GM19351 (cell line): Measurements from ENCODE around the gene CLEC16A.
"Not testable (repeated sequence)": the region's sequence is repeated elsewhere in the genome, so short reads cannot be mapped to it uniquely, and the experiment has no call there.

Experiments
- ATAC-seq: cut with Tn5 transposase; IDR thresholded peaks from one replicate; pipeline ENCODE4 v1.9.1; 2021; ENCODE audit warnings: mild to moderate bottlenecking, moderate library complexity; ENCODE audit not compliant: unreplicated experiment

CLEC16A gene

DNA sequence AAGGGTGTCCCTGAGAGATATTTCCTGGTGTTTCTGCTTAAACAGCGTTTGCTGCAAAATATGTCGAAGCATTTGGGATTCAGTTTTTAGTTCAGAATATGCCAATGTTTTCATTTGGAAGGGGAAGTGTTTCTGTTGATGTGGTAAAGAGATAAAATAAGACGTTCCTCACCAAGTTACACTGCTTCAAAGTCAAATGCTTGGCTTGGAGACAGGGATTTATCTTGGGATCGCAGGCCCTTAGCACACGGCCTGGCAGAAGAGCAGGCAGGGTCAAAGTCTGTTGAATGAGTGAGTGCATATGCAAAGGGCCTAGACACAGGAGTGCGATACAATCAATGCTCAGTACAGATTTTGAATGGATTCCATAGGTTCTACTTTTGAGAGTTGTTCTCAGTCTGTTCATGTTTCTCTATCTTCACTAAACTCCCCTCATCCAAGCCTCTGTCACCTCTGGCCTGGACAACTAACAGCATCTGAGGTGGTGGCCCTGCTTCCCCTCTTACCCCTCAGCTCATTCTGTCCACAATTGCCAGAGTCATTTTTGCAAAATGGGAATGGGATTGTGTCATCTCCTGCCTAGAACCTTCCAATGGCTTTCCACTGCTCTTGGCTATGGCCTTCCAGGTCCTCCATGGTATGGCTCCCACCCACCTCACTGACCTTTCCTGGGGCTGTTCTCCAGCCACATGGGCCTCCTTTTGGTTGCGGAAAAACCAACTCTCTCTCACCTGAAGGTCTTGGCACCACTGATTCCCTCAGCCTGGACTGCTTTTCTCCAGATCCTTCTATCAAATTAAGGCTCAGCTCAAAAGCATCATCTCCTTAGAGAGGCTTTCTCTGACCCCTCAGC lies 5.3 kb upstream of the CLEC16A start:
- ATAC-seq = no peak

DNA sequence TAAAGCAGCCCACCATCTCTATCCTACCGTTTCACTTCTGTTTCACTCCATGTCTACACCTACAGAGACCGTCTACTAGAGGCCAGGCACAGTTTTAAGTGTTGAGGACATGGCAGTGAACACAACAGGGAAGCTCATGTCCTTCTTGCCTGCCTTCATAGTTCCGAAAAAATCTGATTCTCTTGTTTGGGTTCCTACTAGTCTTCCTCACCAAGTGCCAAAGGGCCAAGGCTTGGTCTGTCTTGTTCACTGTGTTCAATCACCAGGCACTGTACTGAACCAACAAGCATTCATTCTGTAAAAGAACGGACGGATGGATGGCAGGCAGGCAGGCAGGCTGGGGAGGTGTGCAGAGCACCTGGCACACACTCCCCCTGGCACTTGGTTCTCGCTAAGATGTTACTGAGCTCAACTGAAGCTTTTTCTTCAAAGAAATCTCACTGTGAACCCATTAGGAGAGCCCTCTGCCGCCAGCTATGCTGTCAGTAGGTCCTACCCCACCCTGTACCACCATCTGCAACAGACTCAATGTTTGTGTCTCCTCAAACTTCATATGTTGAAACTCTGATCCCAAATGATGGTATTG lies 4.6 kb upstream of the CLEC16A start:
- no peak for ATAC-seq

DNA sequence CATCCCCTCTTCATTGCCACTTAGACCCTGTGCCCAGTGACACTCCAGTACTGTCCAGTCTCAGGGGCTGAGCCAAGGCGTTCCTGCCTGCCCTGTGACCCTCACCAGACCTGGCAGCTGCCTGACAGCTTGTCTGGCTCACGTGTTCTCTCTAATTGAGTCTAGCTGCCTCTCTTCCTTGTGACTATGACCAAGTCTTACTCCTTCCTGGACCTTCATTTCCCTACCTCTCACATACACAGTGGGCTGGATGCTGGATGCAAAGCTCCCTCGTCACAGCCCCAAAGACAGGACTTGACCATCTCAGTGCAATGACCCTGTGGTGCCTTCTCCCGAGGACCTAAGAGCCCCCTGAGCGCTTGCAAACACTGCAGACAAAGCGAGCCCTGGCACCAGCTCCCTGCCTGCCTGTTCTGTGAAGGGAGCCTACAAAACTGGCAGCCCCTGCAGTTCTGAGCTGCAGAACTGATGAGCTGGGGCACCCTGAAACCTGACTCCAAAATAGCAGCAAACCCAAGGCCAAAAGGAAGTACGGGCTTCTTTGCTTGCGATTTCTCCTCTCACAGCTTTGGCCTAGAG lies 3.8 kb upstream of the CLEC16A start:
- no peak for ATAC-seq

DNA sequence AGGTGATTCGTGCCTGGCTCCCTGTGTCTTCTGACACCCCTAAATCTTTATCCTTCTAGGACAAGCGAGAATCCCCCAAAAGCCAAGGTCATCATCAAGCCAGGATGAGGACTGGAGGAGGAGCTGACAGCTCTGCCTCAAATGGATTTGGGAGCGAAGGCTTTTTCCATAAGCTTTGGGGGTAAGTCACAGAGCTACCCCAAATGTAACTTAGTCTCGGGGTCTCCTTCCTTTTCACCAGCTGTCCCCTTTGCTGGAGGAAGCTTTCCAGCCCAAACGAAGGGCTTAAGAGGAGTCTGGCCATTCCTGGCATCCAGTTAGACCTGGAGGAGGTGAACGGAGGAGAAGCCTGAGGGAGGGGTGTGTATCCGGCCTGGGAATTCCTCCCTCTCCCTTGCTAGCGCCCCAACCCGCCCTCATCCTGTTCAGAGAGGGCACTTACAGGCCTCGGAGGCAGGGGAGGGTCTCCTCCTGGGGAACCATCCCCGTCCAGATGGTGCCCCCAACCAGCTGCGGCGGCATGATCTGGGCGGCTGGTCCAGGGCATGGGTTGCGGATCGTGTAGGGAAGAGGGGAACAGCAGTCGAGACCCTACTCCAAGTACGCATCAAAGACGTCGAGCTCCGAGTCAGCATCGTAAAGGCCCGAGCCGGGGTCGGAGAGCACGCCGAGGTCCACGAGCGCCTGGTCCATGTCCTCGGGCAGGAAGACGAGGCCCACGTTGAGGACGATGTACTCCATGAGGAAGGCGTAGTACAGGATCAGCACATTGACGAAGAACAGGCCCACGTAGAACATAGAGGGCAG lies 3.0 kb upstream of the CLEC16A start:
- no peak for ATAC-seq

DNA sequence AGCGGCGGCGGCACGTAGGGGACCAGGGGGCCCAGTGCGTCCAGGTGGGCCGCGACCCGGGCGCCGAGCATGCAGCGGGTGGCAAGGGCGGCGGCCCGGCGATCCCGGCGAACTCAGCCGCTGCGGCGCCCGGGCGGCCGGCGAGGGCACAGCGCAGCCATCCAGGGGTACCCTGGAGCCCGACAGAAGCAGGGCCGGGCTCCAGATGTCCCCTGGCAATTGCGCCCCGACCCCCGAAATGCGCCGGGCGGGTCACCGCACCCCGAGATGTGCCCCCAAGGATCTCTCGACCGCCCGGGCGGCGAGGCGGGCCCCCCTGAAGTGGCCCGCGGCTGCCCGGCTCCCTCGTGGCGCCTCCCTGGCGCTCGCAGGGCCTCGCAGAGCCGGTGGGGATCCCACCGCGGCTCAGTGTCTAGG lies 2.4 kb upstream of the CLEC16A start:
- not testable (repeated sequence) for ATAC-seq

DNA sequence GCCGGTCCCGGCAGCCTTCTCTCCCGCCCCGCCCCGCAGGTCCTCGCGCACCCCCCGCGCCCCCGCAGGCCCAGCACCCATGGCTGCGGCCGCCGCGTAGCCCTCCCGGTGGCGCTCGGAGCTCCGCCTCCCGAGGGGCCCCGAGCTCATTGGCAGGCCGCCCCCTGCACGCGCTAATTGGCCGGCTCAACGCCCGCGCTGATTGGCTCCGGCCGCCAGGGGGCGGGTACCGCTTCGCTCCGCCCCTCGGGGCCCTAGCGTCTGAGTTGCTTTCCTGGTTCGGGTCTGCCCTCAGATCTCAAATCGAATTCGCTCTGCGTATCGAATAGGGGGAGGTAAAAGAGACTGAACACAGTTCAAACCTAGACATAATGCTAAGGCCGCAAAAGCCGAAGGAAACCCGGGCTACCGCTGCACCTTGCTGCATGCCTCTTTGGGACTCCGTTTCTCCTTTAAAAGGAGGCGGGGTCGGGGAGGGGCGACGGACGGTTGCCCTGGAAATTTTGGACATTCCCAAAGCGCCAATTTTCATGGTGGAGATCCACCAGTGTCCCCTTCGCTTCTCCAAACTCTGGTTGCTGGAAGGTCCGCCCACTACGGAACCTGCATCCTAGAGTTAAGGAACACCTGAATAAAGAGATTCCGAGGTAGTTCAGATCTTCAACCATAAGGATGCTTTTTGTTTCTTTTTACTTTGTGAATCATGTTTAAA lies 1.9 kb upstream of the CLEC16A start, which contains the start of gene DEXI:
DEXI (minus strand) TSS at position 117 of the 712 bp plus-strand sequence. CDS start 463 bp downstream, outside the sequence.
- peak; percentile 63 for ATAC-seq

DNA sequence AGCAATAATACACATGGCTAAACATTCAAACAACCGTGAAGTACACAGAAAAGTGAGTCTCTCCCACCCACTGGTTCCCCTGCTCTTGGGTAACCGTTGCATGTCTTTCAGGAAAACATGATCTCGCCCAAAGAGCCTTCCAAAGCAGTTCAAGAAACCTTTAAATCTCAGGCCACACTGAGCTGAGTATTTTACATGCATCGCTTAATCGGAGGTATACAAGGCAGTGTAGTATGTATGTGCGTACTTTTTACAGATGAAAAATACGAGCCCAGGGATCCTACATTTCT lies 1.4 kb upstream of the CLEC16A start:
- ATAC-seq = no peak

DNA sequence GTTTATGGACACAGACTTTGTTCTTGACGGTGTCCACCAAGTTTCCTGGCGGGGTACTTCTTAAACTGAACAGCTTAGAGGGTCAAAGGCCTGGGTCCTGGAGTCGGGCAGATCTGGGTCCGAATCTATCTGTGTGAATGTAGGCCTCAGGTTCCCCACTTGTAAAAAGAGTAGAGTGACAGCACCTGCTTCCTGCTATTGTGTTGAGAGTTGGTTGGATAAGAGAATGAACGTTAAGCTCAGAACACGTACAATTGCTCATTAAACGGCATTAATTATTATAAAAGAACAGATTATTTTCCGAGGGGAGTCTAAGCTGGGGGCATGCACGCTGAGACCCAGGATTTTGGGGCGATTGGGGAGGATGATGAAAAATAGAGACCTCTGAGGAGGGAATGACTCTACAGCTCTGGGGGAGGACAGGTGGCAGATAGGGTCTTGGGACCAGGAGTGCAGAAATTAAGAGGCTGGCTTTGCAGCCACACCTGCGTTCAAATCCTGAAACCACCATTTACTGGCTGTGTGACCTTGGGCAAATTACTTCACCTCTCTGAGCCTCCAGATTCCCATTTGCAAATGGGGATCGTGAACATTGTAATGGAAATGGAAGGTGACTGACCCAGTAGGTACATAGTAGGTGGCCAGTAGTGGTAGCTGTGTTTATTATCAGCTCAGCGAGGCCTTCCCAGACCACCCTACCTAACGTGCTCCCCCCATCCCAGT lies 862 bp downstream of the CLEC16A start:
- ATAC-seq = no peak

DNA sequence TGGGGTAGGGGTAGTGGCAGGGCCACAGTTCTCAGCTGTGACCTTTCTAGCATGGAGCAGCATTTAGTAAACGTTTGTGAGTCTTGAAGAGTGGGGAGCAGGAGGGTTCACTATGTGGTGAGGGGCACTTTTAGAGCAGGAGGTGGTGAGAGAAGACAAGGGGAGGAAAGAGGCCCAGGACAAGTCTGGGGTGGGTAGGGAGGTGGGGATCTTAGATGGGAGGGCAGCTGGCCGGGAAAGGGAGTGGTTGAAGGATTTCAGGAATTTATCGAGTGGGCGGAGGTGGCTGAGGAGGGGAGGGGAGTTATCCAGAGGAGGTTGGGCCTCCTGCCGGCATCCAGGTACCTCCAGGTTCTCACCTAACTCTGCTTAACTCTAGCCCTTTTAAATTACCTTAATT lies 1.9 kb downstream of the CLEC16A start:
- no peak for ATAC-seq

DNA sequence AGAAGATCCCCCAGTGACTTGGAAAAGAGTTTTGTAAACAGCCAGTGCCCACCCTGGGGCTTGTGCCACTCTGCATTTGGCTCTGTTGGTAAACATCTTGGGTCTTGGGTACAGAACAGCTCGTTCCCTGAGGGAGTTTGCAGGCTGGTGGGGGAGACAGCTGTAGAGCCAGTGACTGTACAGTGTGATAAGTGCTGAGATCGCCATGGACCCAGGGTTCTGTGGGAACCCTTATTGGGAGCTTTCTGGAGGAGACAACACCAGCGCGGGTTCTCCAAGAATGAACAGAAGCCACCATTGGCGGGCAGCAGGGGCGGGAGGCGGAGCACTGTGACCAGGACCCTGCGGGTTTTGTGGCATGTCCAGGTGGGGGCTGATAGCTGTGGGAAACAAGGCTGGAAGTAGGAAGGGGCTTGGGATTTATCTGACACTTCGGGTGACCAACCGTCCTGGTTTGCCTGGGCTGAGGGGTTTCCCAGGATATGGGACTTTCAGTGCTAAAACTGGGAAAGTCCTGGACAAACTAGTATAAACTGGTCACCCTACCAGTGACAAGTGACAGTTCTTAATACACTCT lies 2.9 kb downstream of the CLEC16A start:
- no peak for ATAC-seq

DNA sequence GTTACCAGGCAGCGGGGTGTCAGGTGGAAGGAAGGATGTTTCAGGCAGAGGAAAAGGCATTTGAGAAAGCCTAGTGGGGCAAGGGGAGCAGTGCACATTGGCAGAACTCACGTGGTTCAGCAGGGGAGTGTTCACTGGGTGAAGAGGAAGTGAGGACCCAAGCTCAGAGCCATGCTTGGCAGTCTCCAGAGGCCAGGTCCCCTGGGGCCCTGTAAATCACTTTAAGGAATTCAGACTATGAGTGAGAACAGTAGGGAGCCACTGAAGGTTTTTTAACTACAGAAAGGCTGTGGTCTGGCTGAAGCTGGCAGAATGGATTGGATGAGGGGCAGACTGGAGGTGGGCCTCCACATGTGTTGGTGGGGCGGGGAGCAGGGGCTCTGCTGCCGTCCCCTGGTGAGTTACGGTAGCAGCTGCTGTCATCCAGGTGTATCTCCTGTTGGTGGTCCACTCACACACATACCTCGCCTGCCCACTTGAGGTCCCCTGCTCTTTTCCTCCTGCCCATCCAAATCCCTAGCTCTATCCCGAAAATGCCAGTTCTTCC lies 5.1 kb downstream of the CLEC16A start:
- peak; percentile 80 for ATAC-seq

DNA sequence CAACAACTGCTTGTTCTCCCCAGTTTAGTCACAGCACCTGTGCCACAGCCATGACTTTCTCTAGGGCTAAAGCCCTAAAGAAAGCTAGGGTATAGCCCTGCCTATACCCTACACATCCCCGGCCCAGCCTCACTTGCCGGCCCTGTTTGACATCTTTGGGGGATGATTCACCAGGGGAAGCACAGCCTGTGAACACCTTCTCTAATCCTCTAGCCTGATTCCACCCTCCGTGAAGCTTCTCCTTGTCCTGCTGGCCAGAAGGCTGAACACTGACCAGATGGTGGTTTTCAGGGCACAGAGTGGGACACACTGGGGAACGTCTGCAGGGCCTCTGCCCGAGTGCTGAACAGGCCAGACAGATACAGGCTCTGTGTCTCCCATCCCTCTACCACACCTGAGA lies 6.0 kb downstream of the CLEC16A start:
- ATAC-seq = no peak

DNA sequence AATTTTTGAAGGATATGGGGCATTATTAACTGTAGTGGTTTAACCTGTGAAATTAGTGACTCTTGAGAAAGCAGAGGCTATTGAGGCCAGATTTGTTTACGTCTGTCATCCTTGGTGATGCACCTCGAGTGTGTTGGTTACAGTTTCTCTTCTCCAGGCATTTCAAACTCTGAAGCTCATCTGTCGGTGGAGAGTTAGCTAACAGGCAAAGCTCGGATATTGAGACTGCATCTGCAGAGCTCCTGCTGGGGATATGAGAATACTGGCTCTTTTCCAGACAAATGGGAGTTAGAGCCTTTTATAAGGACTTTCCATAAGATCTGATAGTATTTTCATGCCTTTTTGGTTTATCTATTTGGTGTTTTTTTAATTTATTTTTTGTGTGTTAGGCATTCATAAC lies 6.7 kb downstream of the CLEC16A start:
- no peak for ATAC-seq

DNA sequence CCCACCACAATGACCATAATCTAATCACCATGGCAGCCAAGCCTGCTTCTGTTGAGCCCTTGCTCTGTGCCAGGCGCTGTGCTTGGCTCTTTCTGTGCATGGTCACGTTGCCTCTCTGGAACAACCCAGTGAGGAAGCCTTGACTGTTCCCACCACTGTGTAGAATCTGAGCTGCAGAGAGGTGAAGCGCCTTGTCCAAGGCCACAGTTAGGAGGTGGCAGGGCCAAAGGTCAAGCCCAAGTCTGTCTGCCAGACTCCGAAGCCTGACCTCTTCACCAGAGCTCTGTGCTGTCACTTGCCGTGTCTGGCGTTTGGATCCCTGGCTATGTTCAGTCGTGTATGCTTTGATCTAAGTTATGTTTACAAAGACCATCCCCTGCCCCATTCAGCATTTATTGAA lies 10.5 kb downstream of the CLEC16A start:
- no peak for ATAC-seq

DNA sequence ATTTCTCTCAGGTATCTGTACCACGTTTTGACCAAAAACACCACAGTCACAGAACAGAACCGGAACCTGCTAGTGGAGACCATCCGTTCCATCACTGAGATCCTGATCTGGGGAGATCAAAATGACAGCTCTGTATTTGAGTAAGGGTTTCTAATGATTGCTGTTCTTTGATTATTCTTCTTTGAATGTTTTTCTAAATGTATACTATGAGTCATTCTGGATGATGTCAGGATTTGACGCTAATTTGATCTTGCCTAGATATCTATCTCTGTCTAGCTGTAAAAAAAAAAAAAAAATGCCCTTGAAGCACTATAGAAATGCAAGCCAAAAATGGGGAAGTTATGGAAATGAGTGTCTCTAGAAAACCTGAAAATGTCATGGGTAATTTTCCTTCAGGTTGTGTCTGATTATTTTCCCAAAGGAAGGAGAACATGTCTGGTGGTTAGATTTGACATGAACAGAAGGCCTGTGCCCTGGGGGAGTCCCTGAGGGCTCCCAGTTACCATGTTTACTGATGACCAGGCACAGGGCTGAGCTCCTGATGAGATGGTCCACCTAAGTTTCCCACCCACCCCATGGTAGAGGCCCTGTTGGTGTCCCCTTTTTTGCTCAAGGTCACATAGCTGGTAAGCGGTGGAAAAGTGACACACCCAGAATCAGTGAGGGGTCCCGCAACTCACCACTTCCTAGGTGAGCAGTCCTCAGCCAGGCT lies 13.6 kb downstream of the CLEC16A start:
- ATAC-seq = no peak

DNA sequence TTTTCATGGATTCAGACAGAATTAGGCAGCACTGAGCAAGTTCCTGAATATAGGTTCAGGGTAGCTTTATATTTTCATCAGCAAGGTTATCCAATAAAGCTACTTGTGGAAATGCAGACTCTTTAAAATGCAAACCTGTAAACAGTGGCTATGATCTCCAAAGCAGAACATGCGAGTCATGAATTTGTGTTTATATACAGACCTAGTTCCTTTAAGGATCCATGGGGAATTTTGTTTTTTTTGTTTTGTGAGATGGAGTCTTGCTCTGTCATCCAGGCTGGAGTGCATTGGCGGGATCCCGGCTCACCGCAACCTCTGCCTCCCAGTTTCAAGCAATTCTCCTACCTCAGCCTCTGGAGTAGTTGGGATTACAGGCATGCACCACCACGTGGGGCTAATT lies 14.8 kb downstream of the CLEC16A start:
- no peak for ATAC-seq

DNA sequence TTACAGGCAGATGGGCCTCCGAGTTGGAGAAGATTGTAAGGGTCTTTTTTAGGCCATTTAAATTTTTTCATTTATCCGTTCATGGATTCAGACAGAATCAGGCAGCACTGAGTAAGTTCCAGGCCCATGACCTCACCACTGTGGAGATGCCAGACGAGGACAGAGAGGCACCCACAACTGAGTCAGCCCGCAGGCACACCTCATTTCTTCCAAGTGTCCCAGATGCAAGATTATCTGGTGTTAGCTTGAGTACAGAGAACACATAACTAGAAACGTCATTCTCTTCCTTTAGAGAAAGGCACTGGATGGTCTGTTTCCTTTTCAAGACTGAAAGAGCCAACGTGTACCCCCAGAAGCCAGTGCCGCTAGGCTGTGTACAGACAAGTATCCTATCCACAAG lies 16.9 kb downstream of the CLEC16A start:
- no peak for ATAC-seq

DNA sequence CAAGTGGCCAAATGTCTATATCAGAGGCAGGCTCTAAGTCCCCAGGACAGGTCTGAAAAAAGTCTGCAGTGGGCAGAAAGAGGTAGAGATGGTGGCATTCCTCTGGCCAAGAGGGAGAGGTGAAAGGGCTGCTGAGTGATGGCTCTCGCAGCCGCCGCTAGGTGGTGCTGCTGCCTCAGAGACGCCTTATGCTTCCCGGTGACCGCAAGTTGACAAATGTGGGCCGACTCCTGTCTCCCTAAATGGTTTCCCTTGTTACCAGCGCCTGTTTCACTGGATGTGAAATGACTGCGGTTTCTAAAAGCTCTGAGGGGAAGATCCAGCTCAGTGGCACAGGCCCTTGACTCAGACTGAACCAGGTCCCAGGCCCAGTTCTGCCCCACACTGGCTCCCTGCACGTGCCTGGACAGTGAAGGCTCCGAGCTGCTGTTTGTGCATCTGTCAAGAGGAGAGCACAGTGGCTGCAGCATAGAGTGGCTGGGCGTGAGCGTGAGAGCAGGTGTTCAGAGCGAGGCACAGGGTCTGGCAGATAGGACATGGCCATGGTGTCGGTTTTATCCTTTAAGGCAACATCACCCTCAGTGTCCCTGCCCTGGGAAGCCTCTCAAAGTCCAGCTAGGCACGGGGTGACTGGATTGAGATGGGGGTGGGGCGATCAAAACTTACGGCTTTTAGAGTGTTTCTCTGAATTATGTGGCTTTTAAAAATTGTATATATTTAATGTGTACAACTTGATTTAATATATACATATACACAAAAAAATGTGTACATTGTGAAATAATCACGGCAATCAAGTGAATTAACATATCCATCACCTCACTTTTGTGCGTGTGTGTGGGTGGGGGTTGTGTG lies 19.9 kb downstream of the CLEC16A start:
- ATAC-seq = peak; percentile 42
